GM19468 (cell line): ENCODE results near the gene SCYL1.

Source experiments
- ATAC-seq: cut with Tn5 transposase; IDR thresholded peaks from one replicate; pipeline ENCODE4 v1.9.1; 2021; ENCODE audit warnings: mild to moderate bottlenecking, moderate library complexity, moderate number of reproducible peaks; ENCODE audit not compliant: unreplicated experiment; ENCODE audit errors: extremely low read depth

Gene SCYL1

DNA sequence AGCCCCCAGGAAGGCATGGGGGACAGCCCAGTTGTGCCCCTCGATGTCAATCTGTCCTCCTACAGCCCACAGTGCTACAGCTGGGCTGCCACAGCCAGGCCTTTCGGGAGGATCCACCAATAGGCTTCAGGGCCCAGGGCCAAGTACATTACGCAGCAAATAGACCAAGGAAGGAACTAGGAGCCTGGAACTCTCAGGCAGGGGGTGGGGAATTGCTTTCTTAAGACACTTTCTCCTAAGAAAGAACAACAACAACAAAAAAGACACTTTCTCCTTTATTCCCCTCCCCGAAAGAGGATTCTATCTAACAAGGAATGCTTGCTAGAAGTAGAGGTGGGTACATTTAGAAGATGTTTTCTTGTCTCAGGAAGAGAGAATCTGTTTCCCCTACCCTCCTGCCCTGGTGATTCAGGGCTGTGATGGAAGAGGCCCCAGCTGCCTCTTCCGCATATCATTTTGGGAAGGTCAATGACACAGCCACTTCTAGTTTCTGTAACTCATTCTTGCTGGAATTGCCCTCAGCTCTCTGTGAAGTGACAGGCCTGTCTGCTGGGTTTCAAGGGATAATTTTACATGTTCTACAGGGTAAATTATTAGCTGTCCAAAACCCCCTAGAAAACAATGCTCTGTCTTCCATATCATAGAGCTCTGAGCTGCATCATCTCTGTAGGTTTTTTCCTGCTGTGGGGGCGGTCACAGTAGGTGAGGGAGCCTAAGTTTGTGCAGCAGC, 32.1 kb upstream of the SCYL1 start:
- ATAC-seq, result no peak

DNA sequence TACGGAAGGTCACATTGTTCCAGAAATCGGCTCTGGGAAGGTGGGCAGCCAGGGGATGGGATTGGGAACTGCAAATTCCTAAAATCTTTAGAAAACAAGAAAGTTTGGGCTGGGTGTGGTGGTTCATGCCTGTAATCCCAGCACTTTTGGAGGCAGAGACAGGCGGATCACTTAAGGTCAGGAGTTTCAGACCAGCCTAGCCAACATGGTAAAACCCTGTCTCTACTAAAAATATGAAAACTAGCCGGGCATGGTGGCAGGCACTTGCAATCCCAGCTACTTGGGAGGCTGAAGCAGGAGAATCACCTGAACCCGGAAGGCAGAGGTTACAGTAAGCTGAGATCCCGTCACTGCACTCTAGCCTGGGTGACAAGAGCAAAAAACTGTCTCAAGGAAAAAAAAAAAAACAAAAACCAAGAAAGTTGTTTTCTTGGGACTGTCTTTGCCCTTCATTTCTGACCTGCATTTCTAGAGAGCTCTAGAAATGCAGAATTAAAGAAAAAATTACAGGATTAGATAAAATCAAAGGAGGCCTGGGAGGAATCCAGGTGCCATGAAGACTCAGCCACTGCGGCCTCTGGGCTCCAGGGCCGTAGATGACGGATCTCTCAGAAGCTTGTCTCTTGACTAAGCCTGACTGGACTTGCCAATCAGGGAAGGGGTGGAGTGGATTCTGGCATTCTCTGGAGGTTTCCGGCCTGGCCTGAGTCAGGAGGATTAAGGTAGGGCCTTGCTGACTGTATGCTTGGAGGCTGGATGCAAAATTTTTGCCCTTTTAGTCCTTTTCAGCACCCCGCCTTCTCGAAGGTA, 31.3 kb upstream of the SCYL1 start:
- ATAC-seq, result no peak

DNA sequence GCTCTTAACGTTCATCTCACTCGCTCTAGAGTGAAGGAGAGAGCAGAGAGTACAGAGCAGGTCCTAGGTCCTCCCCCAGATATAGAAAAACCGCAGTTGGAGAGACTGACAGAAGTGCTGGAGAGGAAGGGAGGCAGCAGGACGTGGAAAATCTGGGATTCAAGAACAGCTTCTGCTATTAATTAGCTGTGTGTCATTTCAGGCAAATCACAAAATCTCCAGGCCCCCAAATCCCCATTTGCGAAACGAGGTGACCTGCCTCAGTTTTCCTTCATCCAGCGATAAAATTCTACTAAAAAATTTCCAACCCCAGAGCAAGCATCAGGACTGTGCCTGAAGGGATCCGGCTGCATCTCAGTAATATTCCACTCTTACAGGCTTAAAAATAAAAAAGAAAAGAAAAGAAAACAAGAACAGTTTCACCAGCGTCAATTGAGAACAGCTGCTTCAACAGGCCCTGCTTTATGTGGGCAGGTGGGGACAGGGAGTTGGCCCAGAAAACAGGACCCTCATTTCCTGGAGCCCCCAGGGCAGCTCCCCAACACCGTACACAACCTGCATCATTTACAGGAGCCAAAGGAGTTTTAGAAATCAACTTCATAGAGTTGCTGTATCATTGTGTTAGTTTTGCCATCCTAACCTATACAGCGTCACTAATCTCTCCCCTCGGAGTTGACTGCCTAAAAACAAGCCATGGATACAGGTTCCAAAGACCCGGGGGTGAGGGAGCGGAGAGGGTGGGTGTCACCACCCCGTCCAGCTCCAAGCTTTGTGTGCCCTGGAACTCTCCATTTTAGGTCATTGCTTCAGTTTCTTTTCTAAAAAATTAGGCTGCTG, 28.4 kb upstream of the SCYL1 start:
- ATAC-seq, result no peak

DNA sequence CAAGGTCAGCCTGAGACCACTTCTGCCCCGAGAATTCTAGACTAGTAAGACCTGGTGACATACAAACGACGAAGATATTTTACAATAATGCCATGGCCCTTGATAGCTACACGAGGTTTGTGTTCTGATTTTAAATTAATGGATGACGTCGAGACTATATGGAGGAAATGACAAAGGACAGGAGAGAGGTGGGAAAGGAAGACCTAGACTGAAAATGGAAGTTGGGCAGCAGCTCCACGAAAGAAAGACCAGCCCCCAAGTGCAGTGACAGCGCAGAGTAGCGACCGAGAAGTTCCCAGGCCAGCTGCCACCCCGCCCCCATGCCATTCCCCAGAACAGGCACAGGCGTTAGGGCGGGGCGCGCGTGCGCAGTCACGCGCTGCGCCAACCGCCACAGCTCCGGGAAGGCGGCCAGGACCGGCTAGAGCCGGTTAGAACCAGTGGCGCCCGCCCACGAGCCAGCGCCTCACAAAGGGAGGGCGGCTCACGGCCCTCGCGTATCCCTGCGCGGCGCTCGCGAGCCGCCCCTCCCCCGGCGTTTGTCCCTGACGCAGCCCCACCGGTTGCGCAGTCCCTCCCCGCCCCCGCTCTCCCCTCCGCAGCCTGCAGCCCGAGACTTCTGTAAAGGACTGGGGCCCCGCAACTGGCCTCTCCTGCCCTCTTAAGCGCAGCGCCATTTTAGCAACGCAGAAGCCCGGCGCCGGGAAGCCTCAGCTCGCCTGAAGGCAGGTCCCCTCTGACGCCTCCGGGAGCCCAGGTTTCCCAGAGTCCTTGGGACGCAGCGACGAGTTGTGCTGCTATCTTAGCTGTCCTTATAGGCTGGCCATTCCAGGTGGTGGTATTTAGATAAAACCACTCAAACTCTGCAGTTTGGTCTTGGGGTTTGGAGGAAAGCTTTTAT, 27.5 kb upstream of the SCYL1 start:
- ATAC-seq, result peak; percentile 60

DNA sequence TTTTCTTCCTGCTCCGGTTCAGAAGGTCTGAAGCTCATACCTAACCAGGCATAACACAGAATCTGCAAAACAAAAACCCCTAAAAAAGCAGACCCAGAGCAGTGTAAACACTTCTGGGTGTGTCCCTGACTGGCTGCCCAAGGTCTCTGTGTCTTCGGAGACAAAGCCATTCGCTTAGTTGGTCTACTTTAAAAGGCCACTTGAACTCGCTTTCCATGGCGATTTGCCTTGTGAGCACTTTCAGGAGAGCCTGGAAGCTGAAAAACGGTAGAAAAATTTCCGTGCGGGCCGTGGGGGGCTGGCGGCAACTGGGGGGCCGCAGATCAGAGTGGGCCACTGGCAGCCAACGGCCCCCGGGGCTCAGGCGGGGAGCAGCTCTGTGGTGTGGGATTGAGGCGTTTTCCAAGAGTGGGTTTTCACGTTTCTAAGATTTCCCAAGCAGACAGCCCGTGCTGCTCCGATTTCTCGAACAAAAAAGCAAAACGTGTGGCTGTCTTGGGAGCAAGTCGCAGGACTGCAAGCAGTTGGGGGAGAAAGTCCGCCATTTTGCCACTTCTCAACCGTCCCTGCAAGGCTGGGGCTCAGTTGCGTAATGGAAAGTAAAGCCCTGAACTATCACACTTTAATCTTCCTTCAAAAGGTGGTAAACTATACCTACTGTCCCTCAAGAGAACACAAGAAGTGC, 26.7 kb upstream of the SCYL1 start:
- no peak for ATAC-seq

DNA sequence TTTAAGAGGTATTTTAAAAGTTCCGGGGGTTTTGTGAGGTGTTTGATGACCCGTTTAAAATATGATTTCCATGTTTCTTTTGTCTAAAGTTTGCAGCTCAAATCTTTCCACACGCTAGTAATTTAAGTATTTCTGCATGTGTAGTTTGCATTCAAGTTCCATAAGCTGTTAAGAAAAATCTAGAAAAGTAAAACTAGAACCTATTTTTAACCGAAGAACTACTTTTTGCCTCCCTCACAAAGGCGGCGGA, 26.2 kb upstream of the SCYL1 start:
- ATAC-seq, result no peak

DNA sequence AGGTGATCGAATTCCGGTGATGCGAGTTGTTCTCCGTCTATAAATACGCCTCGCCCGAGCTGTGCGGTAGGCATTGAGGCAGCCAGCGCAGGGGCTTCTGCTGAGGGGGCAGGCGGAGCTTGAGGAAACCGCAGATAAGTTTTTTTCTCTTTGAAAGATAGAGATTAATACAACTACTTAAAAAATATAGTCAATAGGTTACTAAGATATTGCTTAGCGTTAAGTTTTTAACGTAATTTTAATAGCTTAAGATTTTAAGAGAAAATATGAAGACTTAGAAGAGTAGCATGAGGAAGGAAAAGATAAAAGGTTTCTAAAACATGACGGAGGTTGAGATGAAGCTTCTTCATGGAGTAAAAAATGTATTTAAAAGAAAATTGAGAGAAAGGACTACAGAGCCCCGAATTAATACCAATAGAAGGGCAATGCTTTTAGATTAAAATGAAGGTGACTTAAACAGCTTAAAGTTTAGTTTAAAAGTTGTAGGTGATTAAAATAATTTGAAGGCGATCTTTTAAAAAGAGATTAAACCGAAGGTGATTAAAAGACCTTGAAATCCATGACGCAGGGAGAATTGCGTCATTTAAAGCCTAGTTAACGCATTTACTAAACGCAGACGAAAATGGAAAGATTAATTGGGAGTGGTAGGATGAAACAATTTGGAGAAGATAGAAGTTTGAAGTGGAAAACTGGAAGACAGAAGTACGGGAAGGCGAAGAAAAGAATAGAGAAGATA, 25.7 kb upstream of the SCYL1 start, which contains the start of gene MALAT1:
Gene MALAT1 (plus strand): TSS at position 69 of the 736 bp plus-strand sequence.
- no peak for ATAC-seq

DNA sequence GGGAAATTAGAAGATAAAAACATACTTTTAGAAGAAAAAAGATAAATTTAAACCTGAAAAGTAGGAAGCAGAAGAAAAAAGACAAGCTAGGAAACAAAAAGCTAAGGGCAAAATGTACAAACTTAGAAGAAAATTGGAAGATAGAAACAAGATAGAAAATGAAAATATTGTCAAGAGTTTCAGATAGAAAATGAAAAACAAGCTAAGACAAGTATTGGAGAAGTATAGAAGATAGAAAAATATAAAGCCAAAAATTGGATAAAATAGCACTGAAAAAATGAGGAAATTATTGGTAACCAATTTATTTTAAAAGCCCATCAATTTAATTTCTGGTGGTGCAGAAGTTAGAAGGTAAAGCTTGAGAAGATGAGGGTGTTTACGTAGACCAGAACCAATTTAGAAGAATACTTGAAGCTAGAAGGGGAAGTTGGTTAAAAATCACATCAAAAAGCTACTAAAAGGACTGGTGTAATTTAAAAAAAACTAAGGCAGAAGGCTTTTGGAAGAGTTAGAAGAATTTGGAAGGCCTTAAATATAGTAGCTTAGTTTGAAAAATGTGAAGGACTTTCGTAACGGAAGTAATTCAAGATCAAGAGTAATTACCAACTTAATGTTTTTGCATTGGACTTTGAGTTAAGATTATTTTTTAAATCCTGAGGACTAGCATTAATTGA, 25.0 kb upstream of the SCYL1 start:
- no peak for ATAC-seq

DNA sequence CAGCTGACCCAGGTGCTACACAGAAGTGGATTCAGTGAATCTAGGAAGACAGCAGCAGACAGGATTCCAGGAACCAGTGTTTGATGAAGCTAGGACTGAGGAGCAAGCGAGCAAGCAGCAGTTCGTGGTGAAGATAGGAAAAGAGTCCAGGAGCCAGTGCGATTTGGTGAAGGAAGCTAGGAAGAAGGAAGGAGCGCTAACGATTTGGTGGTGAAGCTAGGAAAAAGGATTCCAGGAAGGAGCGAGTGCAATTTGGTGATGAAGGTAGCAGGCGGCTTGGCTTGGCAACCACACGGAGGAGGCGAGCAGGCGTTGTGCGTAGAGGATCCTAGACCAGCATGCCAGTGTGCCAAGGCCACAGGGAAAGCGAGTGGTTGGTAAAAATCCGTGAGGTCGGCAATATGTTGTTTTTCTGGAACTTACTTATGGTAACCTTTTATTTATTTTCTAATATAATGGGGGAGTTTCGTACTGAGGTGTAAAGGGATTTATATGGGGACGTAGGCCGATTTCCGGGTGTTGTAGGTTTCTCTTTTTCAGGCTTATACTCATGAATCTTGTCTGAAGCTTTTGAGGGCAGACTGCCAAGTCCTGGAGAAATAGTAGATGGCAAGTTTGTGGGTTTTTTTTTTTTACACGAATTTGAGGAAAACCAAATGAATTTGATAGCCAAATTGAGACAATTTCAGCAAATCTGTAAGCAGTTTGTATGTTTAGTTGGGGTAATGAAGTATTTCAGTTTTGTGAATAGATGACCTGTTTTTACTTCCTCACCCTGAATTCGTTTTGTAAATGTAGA, 24.3 kb upstream of the SCYL1 start:
- no peak for ATAC-seq

DNA sequence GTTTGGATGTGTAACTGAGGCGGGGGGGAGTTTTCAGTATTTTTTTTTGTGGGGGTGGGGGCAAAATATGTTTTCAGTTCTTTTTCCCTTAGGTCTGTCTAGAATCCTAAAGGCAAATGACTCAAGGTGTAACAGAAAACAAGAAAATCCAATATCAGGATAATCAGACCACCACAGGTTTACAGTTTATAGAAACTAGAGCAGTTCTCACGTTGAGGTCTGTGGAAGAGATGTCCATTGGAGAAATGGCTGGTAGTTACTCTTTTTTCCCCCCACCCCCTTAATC, 23.8 kb upstream of the SCYL1 start:
- ATAC-seq, result no peak

DNA sequence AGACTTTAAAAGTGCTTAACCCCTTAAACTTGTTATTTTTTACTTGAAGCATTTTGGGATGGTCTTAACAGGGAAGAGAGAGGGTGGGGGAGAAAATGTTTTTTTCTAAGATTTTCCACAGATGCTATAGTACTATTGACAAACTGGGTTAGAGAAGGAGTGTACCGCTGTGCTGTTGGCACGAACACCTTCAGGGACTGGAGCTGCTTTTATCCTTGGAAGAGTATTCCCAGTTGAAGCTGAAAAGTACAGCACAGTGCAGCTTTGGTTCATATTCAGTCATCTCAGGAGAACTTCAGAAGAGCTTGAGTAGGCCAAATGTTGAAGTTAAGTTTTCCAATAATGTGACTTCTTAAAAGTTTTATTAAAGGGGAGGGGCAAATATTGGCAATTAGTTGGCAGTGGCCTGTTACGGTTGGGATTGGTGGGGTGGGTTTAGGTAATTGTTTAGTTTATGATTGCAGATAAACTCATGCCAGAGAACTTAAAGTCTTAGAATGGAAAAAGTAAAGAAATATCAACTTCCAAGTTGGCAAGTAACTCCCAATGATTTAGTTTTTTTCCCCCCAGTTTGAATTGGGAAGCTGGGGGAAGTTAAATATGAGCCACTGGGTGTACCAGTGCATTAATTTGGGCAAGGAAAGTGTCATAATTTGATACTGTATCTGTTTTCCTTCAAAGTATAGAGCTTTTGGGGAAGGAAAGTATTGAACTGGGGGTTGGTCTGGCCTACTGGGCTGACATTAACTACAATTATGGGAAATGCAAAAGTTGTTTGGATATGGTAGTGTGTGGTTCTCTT, 23.2 kb upstream of the SCYL1 start:
- ATAC-seq, result no peak

DNA sequence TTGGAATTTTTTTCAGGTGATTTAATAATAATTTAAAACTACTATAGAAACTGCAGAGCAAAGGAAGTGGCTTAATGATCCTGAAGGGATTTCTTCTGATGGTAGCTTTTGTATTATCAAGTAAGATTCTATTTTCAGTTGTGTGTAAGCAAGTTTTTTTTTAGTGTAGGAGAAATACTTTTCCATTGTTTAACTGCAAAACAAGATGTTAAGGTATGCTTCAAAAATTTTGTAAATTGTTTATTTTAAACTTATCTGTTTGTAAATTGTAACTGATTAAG, 22.7 kb upstream of the SCYL1 start:
- no peak for ATAC-seq

DNA sequence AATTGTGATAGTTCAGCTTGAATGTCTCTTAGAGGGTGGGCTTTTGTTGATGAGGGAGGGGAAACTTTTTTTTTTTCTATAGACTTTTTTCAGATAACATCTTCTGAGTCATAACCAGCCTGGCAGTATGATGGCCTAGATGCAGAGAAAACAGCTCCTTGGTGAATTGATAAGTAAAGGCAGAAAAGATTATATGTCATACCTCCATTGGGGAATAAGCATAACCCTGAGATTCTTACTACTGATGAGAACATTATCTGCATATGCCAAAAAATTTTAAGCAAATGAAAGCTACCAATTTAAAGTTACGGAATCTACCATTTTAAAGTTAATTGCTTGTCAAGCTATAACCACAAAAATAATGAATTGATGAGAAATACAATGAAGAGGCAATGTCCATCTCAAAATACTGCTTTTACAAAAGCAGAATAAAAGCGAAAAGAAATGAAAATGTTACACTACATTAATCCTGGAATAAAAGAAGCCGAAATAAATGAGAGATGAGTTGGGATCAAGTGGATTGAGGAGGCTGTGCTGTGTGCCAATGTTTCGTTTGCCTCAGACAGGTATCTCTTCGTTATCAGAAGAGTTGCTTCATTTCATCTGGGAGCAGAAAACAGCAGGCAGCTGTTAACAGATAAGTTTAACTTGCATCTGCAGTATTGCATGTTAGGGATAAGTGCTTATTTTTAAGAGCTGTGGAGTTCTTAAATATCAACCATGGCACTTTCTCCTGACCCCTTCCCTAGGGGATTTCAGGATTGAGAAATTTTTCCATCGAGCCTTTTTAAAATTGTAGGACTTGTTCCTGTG, 22.1 kb upstream of the SCYL1 start:
- ATAC-seq, result no peak

DNA sequence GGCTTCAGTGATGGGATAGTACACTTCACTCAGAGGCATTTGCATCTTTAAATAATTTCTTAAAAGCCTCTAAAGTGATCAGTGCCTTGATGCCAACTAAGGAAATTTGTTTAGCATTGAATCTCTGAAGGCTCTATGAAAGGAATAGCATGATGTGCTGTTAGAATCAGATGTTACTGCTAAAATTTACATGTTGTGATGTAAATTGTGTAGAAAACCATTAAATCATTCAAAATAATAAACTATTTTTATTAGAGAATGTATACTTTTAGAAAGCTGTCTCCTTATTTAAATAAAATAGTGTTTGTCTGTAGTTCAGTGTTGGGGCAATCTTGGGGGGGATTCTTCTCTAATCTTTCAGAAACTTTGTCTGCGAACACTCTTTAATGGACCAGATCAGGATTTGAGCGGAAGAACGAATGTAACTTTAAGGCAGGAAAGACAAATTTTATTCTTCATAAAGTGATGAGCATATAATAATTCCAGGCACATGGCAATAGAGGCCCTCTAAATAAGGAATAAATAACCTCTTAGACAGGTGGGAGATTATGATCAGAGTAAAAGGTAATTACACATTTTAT, 21.4 kb upstream of the SCYL1 start:
- no peak for ATAC-seq

DNA sequence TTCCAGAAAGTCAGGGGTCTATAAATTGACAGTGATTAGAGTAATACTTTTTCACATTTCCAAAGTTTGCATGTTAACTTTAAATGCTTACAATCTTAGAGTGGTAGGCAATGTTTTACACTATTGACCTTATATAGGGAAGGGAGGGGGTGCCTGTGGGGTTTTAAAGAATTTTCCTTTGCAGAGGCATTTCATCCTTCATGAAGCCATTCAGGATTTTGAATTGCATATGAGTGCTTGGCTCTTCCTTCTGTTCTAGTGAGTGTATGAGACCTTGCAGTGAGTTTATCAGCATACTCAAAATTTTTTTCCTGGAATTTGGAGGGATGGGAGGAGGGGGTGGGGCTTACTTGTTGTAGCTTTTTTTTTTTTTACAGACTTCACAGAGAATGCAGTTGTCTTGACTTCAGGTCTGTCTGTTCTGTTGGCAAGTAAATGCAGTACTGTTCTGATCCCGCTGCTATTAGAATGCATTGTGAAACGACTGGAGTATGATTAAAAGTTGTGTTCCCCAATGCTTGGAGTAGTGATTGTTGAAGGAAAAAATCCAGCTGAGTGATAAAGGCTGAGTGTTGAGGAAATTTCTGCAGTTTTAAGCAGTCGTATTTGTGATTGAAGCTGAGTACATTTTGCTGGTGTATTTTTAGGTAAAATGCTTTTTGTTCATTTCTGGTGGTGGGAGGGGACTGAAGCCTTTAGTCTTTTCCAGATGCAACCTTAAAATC, 20.8 kb upstream of the SCYL1 start:
- no peak for ATAC-seq
